Rectal smooth muscle tissue (tissue), 1 donor: Measurements from ENCODE around the gene TMEM61.

ENCODE experiments used
- H3K27ac ChIP-seq: one replicate; pipeline ENCODE4 v1.7.0; 2013; ENCODE audit warnings: low read depth, low read length, inconsistent platforms
- H3K27me3 ChIP-seq: one replicate; pipeline ENCODE4 v1.7.0; 2013; ENCODE audit warnings: low read length; ENCODE audit not compliant: control insufficient read depth, insufficient read depth
- H3K36me3 ChIP-seq: one replicate; pipeline ENCODE4 v1.7.0; 2013; ENCODE audit warnings: low read length; ENCODE audit not compliant: control insufficient read depth, insufficient read depth
- H3K4me1 ChIP-seq: one replicate; pipeline ENCODE4 v1.7.0; 2013; ENCODE audit warnings: low read length; ENCODE audit not compliant: control insufficient read depth, insufficient read depth
- H3K4me3 ChIP-seq: one replicate; pipeline ENCODE4 v1.7.0; 2013; ENCODE audit warnings: low read length
- H3K9ac ChIP-seq: one replicate; pipeline ENCODE4 v1.7.0; 2013; ENCODE audit warnings: low read length

TMEM61 gene

GRCh38 chr1:55000110-55001085, 20.0 kb downstream of the TMEM61 start:
- H3K9ac ChIP-seq, result no peak overlapping the region
- H3K36me3 ChIP-seq, result no peaks in the 10 kb centered on the region
- H3K27me3 ChIP-seq, result peaks cover 14% of the 10 kb centered on the region
- no peak overlapping the region for H3K27ac ChIP-seq
- H3K4me1 ChIP-seq, result no peaks in the 10 kb centered on the region
- H3K4me3 ChIP-seq, result no peak overlapping the region

- no peak overlapping the region for H3K4me3 ChIP-seq
- no peaks in the 10 kb centered on the region for H3K4me1 ChIP-seq
- no peak overlapping the region for H3K27ac ChIP-seq
- H3K36me3 ChIP-seq, result no peaks in the 10 kb centered on the region
- peaks cover 9% of the 10 kb centered on the region for H3K27me3 ChIP-seq
- no peak overlapping the region for H3K9ac ChIP-seq
These were observed 20.9 kb downstream of the TMEM61 start for GRCh38 chr1:55001311-55001710.

GRCh38 chr1:55002686-55003085, 22.3 kb downstream of the TMEM61 start:
- no peak overlapping the region for H3K27ac ChIP-seq
- H3K9ac ChIP-seq, result no peak overlapping the region
- H3K4me1 ChIP-seq, result no peaks in the 10 kb centered on the region
- no peaks in the 10 kb centered on the region for H3K36me3 ChIP-seq
- H3K4me3 ChIP-seq, result no peak overlapping the region
- H3K27me3 ChIP-seq, result no peaks in the 10 kb centered on the region

- Histone ChIP-seq H3K9ac (no peak overlapping the region), H3K4me1 (no peaks in the 10 kb centered on the region), H3K4me3 (no peak overlapping the region), H3K36me3 (no peaks in the 10 kb centered on the region), H3K27me3 (no peaks in the 10 kb centered on the region), H3K27ac (no peak overlapping the region)
These were observed 25.1 kb downstream of the TMEM61 start for GRCh38 chr1:55005351-55006140.

GRCh38 chr1:55006931-55007330, 26.5 kb downstream of the TMEM61 start:
- no peak overlapping the region for H3K9ac ChIP-seq
- no peaks in the 10 kb centered on the region for H3K27me3 ChIP-seq
- no peaks in the 10 kb centered on the region for H3K36me3 ChIP-seq
- H3K4me3 ChIP-seq, result no peak overlapping the region
- H3K27ac ChIP-seq, result no peak overlapping the region
- H3K4me1 ChIP-seq, result no peaks in the 10 kb centered on the region

GRCh38 chr1:55007625-55008024, 27.2 kb downstream of the TMEM61 start:
- no peak overlapping the region for H3K4me3 ChIP-seq
- no peaks in the 10 kb centered on the region for H3K36me3 ChIP-seq
- H3K9ac ChIP-seq, result no peak overlapping the region
- no peaks in the 10 kb centered on the region for H3K4me1 ChIP-seq
- H3K27ac ChIP-seq, result no peak overlapping the region
- no peaks in the 10 kb centered on the region for H3K27me3 ChIP-seq

GRCh38 chr1:55010194-55010886, 29.9 kb downstream of the TMEM61 start:
- no peak overlapping the region for H3K4me3 ChIP-seq
- H3K36me3 ChIP-seq, result no peaks in the 10 kb centered on the region
- no peak overlapping the region for H3K9ac ChIP-seq
- no peak overlapping the region for H3K27ac ChIP-seq
- H3K27me3 ChIP-seq, result no peaks in the 10 kb centered on the region
- H3K4me1 ChIP-seq, result no peaks in the 10 kb centered on the region

GRCh38 chr1:55010887-55011217, 30.4 kb downstream of the TMEM61 start:
- H3K27ac ChIP-seq, result no peak overlapping the region
- no peak overlapping the region for H3K9ac ChIP-seq
- no peaks in the 10 kb centered on the region for H3K27me3 ChIP-seq
- H3K36me3 ChIP-seq, result no peaks in the 10 kb centered on the region
- no peaks in the 10 kb centered on the region for H3K4me1 ChIP-seq
- H3K4me3 ChIP-seq, result no peak overlapping the region

- H3K4me3 ChIP-seq, result no peak overlapping the region
- H3K4me1 ChIP-seq, result no peaks in the 10 kb centered on the region
These were observed 32.2 kb downstream of the TMEM61 start for GRCh38 chr1:55012661-55013060.

GRCh38 chr1:55015123-55015522, 34.7 kb downstream of the TMEM61 start:
- H3K27ac ChIP-seq, result no peak overlapping the region
- H3K4me3 ChIP-seq, result no peak overlapping the region
- no peaks in the 10 kb centered on the region for H3K36me3 ChIP-seq
- H3K9ac ChIP-seq, result no peak overlapping the region
- no peaks in the 10 kb centered on the region for H3K4me1 ChIP-seq
- H3K27me3 ChIP-seq, result peaks cover 3% of the 10 kb centered on the region

More at GRCh38 chr1:55012661-55013060, 32.2 kb downstream of the TMEM61 start:
- Histone ChIP-seq H3K27ac (no peak overlapping the region), H3K27me3 (no peaks in the 10 kb centered on the region), H3K9ac (no peak overlapping the region), H3K36me3 (no peaks in the 10 kb centered on the region)

- no peaks in the 10 kb centered on the region for H3K4me1 ChIP-seq
- peaks cover 5% of the 10 kb centered on the region for H3K27me3 ChIP-seq
- no peaks in the 10 kb centered on the region for H3K36me3 ChIP-seq
- H3K27ac ChIP-seq, result no peak overlapping the region
- no peak overlapping the region for H3K9ac ChIP-seq
- H3K4me3 ChIP-seq, result no peak overlapping the region
These were observed 35.5 kb downstream of the TMEM61 start for GRCh38 chr1:55015731-55016620.
